ENCODE data around the gene RELN. TPM values are rescaled to one million over a fixed set of nuclear protein-coding genes. Genes with fewer than 3 reads are reported as not detected.

RELN gene
- total and polyA plus RNA-seq, 2 donors (not counting 1 experiment from before 2014, with no cell fraction given), result 0.33 to 31.8 TPM

DNA sequence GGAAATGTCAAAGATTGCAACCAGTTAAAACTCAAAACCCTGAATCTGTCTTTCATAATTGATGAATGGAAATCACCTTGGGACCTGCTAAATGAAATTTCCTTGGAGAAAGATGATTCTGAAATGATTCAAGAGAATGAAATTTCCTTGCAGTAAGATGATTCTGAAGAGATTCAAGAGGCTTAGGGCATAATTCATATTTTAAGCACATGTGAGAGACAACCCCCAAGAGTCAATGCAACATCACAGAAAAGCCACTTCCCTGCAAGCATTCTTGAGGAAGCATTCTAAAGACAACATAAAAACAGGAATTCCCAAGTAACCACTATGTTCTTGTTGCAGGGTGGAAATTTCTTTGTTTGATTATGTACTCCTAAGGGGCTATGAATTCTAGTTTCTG is 113.7 kb downstream of the RELN start:
- Histone ChIP-seq H2AFZ (ENCODE audit: low read length) (no peak overlapping the region), H3K4me2 (ENCODE audit: extremely low read depth, insufficient read depth, low read length) (no peak overlapping the region), H3K4me3 (replicated peaks in 1 of 4; ENCODE audit: control extremely low read depth in 1 of 4, insufficient read depth in 1 of 4, low read depth in 3 of 4, low read length in 4 of 4) (no peak overlapping the region), H3K27me3 (ENCODE audit: control insufficient read depth, insufficient read depth, low read length) (no peaks in the 10 kb centered on the region), H3K36me3 (ENCODE audit: control insufficient read depth, insufficient read depth, low read length) (no peaks in the 10 kb centered on the region), H3K4me1 (ENCODE audit: control insufficient read depth, extremely low read depth, insufficient read depth, low read length) (no peaks in the 10 kb centered on the region), H3K9ac (ENCODE audit: insufficient read depth, low read length) (no peak overlapping the region), H3K9me3 (ENCODE audit: control insufficient read depth, insufficient read depth, low read depth, low read length) (no peaks in the 10 kb centered on the region), H3K27ac (ENCODE audit: insufficient read depth, low read length) (no peak overlapping the region), H3K79me2 (ENCODE audit: control insufficient read depth, insufficient read depth, low read length) (no peaks in the 10 kb centered on the region), H4K20me1 (ENCODE audit: control insufficient read depth, extremely low read depth, insufficient read depth, low read length) (no peaks in the 10 kb centered on the region)
- TF ChIP-seq EZH2 (IDR thresholded peaks at IDR 0.05; ENCODE audit: low read length, missing control alignments), result no peak
- TF ChIP-seq, protein P1, sequence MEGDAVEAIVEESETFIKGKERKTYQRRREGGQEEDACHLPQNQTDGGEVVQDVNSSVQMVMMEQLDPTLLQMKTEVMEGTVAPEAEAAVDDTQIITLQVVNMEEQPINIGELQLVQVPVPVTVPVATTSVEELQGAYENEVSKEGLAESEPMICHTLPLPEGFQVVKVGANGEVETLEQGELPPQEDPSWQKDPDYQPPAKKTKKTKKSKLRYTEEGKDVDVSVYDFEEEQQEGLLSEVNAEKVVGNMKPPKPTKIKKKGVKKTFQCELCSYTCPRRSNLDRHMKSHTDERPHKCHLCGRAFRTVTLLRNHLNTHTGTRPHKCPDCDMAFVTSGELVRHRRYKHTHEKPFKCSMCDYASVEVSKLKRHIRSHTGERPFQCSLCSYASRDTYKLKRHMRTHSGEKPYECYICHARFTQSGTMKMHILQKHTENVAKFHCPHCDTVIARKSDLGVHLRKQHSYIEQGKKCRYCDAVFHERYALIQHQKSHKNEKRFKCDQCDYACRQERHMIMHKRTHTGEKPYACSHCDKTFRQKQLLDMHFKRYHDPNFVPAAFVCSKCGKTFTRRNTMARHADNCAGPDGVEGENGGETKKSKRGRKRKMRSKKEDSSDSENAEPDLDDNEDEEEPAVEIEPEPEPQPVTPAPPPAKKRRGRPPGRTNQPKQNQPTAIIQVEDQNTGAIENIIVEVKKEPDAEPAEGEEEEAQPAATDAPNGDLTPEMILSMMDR (conservative IDR thresholded peaks at IDR 0.05 in 1 of 2, IDR thresholded peaks at IDR 0.05 in 1 of 2; ENCODE audit: low read depth in 1 of 2, low read length in 2 of 2), result no peak
- no peak for DNase-seq (ENCODE audit: low read depth in 2 of 2)

GRCh38 chr7:103871473-103871872 is 118.0 kb downstream of the RELN start:
- H3K4me3 ChIP-seq (replicated peaks in 1 of 4; ENCODE audit: control extremely low read depth in 1 of 4, insufficient read depth in 1 of 4, low read depth in 3 of 4, low read length in 4 of 4), result no peak overlapping the region
- no peak overlapping the region for H3K4me2 ChIP-seq (ENCODE audit: extremely low read depth, insufficient read depth, low read length)
- H3K36me3 ChIP-seq (ENCODE audit: control insufficient read depth, insufficient read depth, low read length), result no peaks in the 10 kb centered on the region
- H3K27ac ChIP-seq (ENCODE audit: insufficient read depth, low read length), result no peak overlapping the region
- H3K79me2 ChIP-seq (ENCODE audit: control insufficient read depth, insufficient read depth, low read length), result no peaks in the 10 kb centered on the region
- TF ChIP-seq EZH2 (IDR thresholded peaks at IDR 0.05; ENCODE audit: low read length, missing control alignments), result no peak
- TF ChIP-seq, protein P1 (conservative IDR thresholded peaks at IDR 0.05 in 1 of 2, IDR thresholded peaks at IDR 0.05 in 1 of 2; ENCODE audit: low read depth in 1 of 2, low read length in 2 of 2), result no peak
- no peaks in the 10 kb centered on the region for H3K4me1 ChIP-seq (ENCODE audit: control insufficient read depth, extremely low read depth, insufficient read depth, low read length)
- no peaks in the 10 kb centered on the region for H3K9me3 ChIP-seq (ENCODE audit: control insufficient read depth, insufficient read depth, low read depth, low read length)
- no peak overlapping the region for H3K9ac ChIP-seq (ENCODE audit: insufficient read depth, low read length)
- H2AFZ ChIP-seq (ENCODE audit: low read length), result no peak overlapping the region
- no peaks in the 10 kb centered on the region for H3K27me3 ChIP-seq (ENCODE audit: control insufficient read depth, insufficient read depth, low read length)
- no peaks in the 10 kb centered on the region for H4K20me1 ChIP-seq (ENCODE audit: control insufficient read depth, extremely low read depth, insufficient read depth, low read length)
- DNase-seq (ENCODE audit: low read depth in 2 of 2), result no peak

- DNase-seq (ENCODE audit: low read depth in 2 of 2), result no peak
- TF ChIP-seq, protein P1 (conservative IDR thresholded peaks at IDR 0.05 in 1 of 2, IDR thresholded peaks at IDR 0.05 in 1 of 2; ENCODE audit: low read depth in 1 of 2, low read length in 2 of 2), result no peak
- no peak for TF ChIP-seq EZH2 (IDR thresholded peaks at IDR 0.05; ENCODE audit: low read length, missing control alignments)
- no peak overlapping the region for H2AFZ ChIP-seq (ENCODE audit: low read length)
- no peak overlapping the region for H3K4me3 ChIP-seq (replicated peaks in 1 of 4; ENCODE audit: control extremely low read depth in 1 of 4, insufficient read depth in 1 of 4, low read depth in 3 of 4, low read length in 4 of 4)
- no peaks in the 10 kb centered on the region for H4K20me1 ChIP-seq (ENCODE audit: control insufficient read depth, extremely low read depth, insufficient read depth, low read length)
- no peaks in the 10 kb centered on the region for H3K27me3 ChIP-seq (ENCODE audit: control insufficient read depth, insufficient read depth, low read length)
- no peak overlapping the region for H3K4me2 ChIP-seq (ENCODE audit: extremely low read depth, insufficient read depth, low read length)
- H3K4me1 ChIP-seq (ENCODE audit: control insufficient read depth, extremely low read depth, insufficient read depth, low read length), result no peaks in the 10 kb centered on the region
- no peaks in the 10 kb centered on the region for H3K9me3 ChIP-seq (ENCODE audit: control insufficient read depth, insufficient read depth, low read depth, low read length)
- no peak overlapping the region for H3K27ac ChIP-seq (ENCODE audit: insufficient read depth, low read length)
- H3K9ac ChIP-seq (ENCODE audit: insufficient read depth, low read length), result no peak overlapping the region
- H3K79me2 ChIP-seq (ENCODE audit: control insufficient read depth, insufficient read depth, low read length), result no peaks in the 10 kb centered on the region
- no peaks in the 10 kb centered on the region for H3K36me3 ChIP-seq (ENCODE audit: control insufficient read depth, insufficient read depth, low read length)
These were observed 118.8 kb downstream of the RELN start for GRCh38 chr7:103870664-103871063.

All from fibroblast of lung (primary cell).